Right lobe of liver (tissue), 6 donors: ENCODE data around the gene DDI1. TPM values are rescaled to one million over a fixed set of nuclear protein-coding genes. Genes with fewer than 3 reads are reported as not detected.

ENCODE experiments used
- ATAC-seq, 4 donors: fragments of 200-7000 bp; cut with Tn5 transposase; one replicate each; pipeline ENCODE4 v1.9.1; 2020; ENCODE audit warnings: mild to moderate bottlenecking in 4 of 4, moderate library complexity in 4 of 4
- DNase-seq, 3 donors: peaks; one replicate each; pipeline ENCODE4 v3.0.0-alpha.2; 2020
- H3K27ac ChIP-seq, 3 donors: fragments of 200-600 bp; one replicate each; pipeline ENCODE4 v1.8.0; 2022
- H3K27me3 ChIP-seq, 2 donors: fragments of 200-600 bp; one replicate each; pipeline ENCODE4 v1.8.0; 2022
- H3K36me3 ChIP-seq, 4 donors: fragments of 200-600 bp; sonication (generic) in 1 of 4; one replicate each; pipeline versions ENCODE4 v1.5.1 to v1.8.0; 2017 to 2022; ENCODE audit warnings: control low read depth in 1 of 4
- H3K4me1 ChIP-seq, 4 donors: fragments of 200-600 bp; sonication (generic) in 1 of 4; one replicate each; pipeline versions ENCODE4 v1.5.1 to v1.8.0; 2017 to 2022; ENCODE audit warnings: control low read depth in 1 of 4
- H3K4me3 ChIP-seq, 3 donors: fragments of 200-600 bp; one replicate each; pipeline ENCODE4 v1.8.0; 2022
- H3K9me3 ChIP-seq, 4 donors: fragments of 200-600 bp; sonication (generic) in 1 of 4; one replicate each; pipeline versions ENCODE4 v1.5.1 to v1.8.0; 2017 to 2022; ENCODE audit warnings: control low read depth in 1 of 4
- POLR2A ChIP-seq: fragments of 450-650 bp; IDR thresholded peaks from one replicate; pipeline ENCODE4 v1.6.1; 2017; ENCODE audit warnings: antibody characterized with exemption, mild to moderate bottlenecking
- WGBS: methylation state at CpG from one replicate; pipeline ENCODE4 v1.1.6; 2018; ENCODE audit warnings: low coverage, low lambda C conversion rate; ENCODE audit not compliant: insufficient coverage; ENCODE audit errors: missing lambda C conversion rate; 5-methylcytosine and 5-hydroxymethylcytosine counted together
- intact Hi-C, 2 donors: fragments of 100-400 bp; cut with DNase I; formaldehyde crosslinking; loops; one replicate each; pipeline versions ENCODE4 v1.11.2 to v1.14.1; 2022
- total RNA-seq, 6 experiments: library from RNA; depleted of rRNA in 2 of 6; stranded (reverse); fragments of >200 nt in 2 of 6; fragmentation: NEBNext Ultra II Directional in 3 of 6; extraction: Animal tissue kit (Norgen Biotek cat#: 25700) in 3 of 6; gene quantifications; one replicate each; pipeline versions ENCODE4 v1.1.0 to v1.2.4, GENCODE V29; 2016 to 2023
- TF ChIP-seq, protein P1 (sequence below), 4 donors: fragments of 200-600 bp in 3 of 4; fragments of 450-650 bp in 1 of 4; IDR thresholded peaks; one replicate each; pipeline versions ENCODE4 v1.5.1 to v1.8.0; 2016 to 2022; ENCODE audit warnings: antibody characterized with exemption in 4 of 4, mild to moderate bottlenecking in 2 of 4
- donor health status: DM: no; HTN: yes; CAD: no.
- donor health status: DM: no; HTN: no; CAD: no.
- donor health status: DM: no; HTN: no; CAD: no.
- donor health status: DM: no; HTN: yes; CAD: no.
- donor health status: DM: no; HTN: yes; CAD: no.

The DDI1 gene
- total RNA-seq, 6 experiments from 2014 or later: not detected

DNA sequence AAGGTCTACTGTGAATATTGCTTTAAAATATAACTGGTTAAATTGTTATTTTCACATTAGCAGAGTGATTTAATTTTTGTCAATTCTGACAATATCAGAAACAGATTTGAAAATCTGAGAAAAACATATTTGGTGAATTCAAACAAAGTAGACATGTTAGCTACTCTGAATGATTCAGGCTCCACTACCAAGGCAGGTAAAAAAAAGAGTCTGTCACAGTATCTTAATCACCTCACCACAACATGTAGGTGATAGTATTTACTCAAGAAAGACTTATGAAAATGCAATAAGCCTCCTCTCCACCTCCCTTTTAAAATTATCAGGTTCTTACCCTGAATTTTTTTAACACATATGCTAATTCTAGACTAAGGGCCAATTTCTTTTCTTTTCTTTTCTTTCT, 42.6 kb downstream of the DDI1 start:
- TF ChIP-seq, protein P1, sequence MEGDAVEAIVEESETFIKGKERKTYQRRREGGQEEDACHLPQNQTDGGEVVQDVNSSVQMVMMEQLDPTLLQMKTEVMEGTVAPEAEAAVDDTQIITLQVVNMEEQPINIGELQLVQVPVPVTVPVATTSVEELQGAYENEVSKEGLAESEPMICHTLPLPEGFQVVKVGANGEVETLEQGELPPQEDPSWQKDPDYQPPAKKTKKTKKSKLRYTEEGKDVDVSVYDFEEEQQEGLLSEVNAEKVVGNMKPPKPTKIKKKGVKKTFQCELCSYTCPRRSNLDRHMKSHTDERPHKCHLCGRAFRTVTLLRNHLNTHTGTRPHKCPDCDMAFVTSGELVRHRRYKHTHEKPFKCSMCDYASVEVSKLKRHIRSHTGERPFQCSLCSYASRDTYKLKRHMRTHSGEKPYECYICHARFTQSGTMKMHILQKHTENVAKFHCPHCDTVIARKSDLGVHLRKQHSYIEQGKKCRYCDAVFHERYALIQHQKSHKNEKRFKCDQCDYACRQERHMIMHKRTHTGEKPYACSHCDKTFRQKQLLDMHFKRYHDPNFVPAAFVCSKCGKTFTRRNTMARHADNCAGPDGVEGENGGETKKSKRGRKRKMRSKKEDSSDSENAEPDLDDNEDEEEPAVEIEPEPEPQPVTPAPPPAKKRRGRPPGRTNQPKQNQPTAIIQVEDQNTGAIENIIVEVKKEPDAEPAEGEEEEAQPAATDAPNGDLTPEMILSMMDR (IDR thresholded peaks at IDR 0.05): no peak
- no peak for TF ChIP-seq POLR2A
- intact Hi-C loops: no loop called here
- Histone ChIP-seq H3K36me3 (no peaks in the 10 kb centered on the region), H3K4me3 (no peak overlapping the region), H3K9me3 (no peaks in the 10 kb centered on the region), H3K4me1 (no peaks in the 10 kb centered on the region), H3K27ac (no peak overlapping the region), H3K27me3 (no peaks in the 10 kb centered on the region)
- DNase-seq (no peak), ATAC-seq (no peak)

DNA sequence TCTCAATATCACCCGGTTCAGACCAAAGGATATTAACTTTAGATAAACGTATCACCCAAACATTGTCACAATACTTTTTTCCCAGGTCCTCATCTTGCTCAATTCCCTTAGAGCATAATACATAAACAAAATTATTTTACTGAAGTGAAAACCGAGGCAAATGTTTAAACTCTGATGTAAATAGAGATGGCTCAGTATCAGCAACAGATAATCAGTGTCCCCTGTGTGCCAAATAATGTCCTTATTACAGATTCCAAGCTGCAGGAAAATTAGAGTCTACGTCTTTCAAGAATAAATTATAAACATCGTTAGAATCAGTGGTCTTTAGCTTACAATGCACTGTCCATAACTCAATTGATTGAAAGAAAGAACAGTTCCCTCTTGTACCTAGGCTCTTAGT, 50.2 kb downstream of the DDI1 start:
- no peak for DNase-seq
- no peaks in the 10 kb centered on the region for H3K27me3 ChIP-seq
- intact Hi-C loops: no loop called here
- H3K9me3 ChIP-seq: no peaks in the 10 kb centered on the region
- H3K4me3 ChIP-seq: no peak overlapping the region
- WGBS: 25% methylated on average over 5 of the region's 5 CpGs
- H3K27ac ChIP-seq: no peak overlapping the region
- no peaks in the 10 kb centered on the region for H3K4me1 ChIP-seq
- no peaks in the 10 kb centered on the region for H3K36me3 ChIP-seq
- no peak for ATAC-seq
- TF ChIP-seq, protein P1 (IDR thresholded peaks at IDR 0.05): no peak
- TF ChIP-seq POLR2A: no peak

Other genes with a start within 250 kb of the DDI1 start
- gene PDGFD, start 127.5 kb downstream of the DDI1 start, total RNA-seq: 1 to 10 TPM in 5 of 6 experiments, under 1 TPM in 1; 0.84 to 1.6 (median 1.1) TPM